ENCODE results near the gene PPM1D. TPM values are rescaled to one million over a fixed set of nuclear protein-coding genes. Genes with fewer than 3 reads are reported as not detected.

Gene PPM1D
- polyA plus RNA-seq, 2 of the 4 experiments (the other 2 are of a cell fraction): 10.5 to 13.5 TPM

DNA sequence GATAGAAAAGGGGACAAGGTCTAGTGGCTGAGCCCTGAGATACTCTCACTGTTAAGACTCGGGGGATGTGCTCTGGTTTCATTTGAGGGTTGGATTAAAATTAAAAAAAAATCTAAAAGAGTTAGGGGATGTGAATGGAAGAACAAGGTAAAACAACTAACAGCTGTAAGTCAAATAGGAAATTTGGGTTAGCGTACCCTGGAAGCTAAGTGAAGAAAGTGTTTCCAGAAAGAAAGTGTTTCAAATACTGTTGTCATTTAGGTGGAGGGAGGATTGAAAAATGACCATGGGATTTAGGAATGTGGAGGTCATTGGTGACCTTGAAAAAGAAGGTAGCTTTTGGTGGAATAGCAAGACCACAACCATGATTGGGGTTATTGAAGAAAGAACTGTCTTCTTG, 37.7 kb downstream of the PPM1D start:
- no peak for TF ChIP-seq MAFK (IDR thresholded peaks at IDR 0.05; ENCODE audit: partially characterized antibody)
- TF ChIP-seq JUNB (IDR thresholded peaks at IDR 0.05): no peak
- no peak for TF ChIP-seq TFCP2L1 (CRISPR knock-in tag; IDR thresholded peaks at IDR 0.05)
- no peak for TF ChIP-seq NPAS2 (CRISPR knock-in tag; IDR thresholded peaks at IDR 0.05; ENCODE audit: borderline replicate concordance)
- no peak for TF ChIP-seq FOSL2 (IDR thresholded peaks at IDR 0.05)
- no peak for TF ChIP-seq FOSL2 (CRISPR knock-in tag; IDR thresholded peaks at IDR 0.05)
- TF ChIP-seq NFE2L2 (conservative IDR thresholded peaks at IDR 0.05; ENCODE audit: low read length): no peak
- TF ChIP-seq EHF (CRISPR knock-in tag; IDR thresholded peaks at IDR 0.05): no peak
- no peak for TF ChIP-seq KDM1A (IDR thresholded peaks at IDR 0.05; ENCODE audit: low read depth)
- no peak for TF ChIP-seq RCOR1 (IDR thresholded peaks at IDR 0.05; ENCODE audit: low read depth, low read length)
- no peak for TF ChIP-seq CEBPB (IDR thresholded peaks at IDR 0.05)
- no peak for TF ChIP-seq MAZ (IDR thresholded peaks at IDR 0.05; ENCODE audit: borderline replicate concordance, low read depth, low read length)
- TF ChIP-seq ZSCAN20 (CRISPR knock-in tag; IDR thresholded peaks at IDR 0.05): no peak
- no peak for TF ChIP-seq EP300 (IDR thresholded peaks at IDR 0.05)
- no peak for TF ChIP-seq POLR2AphosphoS2 (conservative IDR thresholded peaks at IDR 0.05; ENCODE audit: low read length)
- TF ChIP-seq, protein P1, sequence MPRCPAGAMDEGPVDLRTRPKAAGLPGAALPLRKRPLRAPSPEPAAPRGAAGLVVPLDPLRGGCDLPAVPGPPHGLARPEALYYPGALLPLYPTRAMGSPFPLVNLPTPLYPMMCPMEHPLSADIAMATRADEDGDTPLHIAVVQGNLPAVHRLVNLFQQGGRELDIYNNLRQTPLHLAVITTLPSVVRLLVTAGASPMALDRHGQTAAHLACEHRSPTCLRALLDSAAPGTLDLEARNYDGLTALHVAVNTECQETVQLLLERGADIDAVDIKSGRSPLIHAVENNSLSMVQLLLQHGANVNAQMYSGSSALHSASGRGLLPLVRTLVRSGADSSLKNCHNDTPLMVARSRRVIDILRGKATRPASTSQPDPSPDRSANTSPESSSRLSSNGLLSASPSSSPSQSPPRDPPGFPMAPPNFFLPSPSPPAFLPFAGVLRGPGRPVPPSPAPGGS (IDR thresholded peaks at IDR 0.05): no peak
- no peak for TF ChIP-seq ZC3H11A (IDR thresholded peaks at IDR 0.05)
- TF ChIP-seq PHF8 (IDR thresholded peaks at IDR 0.05; ENCODE audit: borderline replicate concordance, low read depth): no peak
- no peak for TF ChIP-seq CBX8 (IDR thresholded peaks at IDR 0.05)
- TF ChIP-seq SREBF2 (IDR thresholded peaks at IDR 0.05): no peak
- TF ChIP-seq EHMT2 (IDR thresholded peaks at IDR 0.05; ENCODE audit: low read depth): no peak
- H3K4me2 ChIP-seq: no peak overlapping the region
- no peaks in the 10 kb centered on the region for H3K9me3 ChIP-seq
- no peak for FAIRE-seq
- no peak overlapping the region for H3K27ac ChIP-seq
- no peak for ATAC-seq
- H3K4me3 ChIP-seq: no peak overlapping the region
- ChIA-PET CTCF (interaction anchor here (0.7 to 8.1 kb wide), 31 partner anchors 9 to 466 kb away, joined by 3 to 80 read pairs (median 9); partner anchors contain the start of genes APPBP2, CHCT1 and PPM1D), POLR2A (no interaction called here)
- peaks cover 10% of the 10 kb centered on the region for H3K4me1 ChIP-seq
- DNase-seq (ENCODE audit: low read depth in 1 of 2, low spot score in 1 of 2): no peak
- 91% methylated on average over 2 of the region's 2 CpGs for WGBS (ENCODE audit: missing lambda C conversion rate)

DNA sequence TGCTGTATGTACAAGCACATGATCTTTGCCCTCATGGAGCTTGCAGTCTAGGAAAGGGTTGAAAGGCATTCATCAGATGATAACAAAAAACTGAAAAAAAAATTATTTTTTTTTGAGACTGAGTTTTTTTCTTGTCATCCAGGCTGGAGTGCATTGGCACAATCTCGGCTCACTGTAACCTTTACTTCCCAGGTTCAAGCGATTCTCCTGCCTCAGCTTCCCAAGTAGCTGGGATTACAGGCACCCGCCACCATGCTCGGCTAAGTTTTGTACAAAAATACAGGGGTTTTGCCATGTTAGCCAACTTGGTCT, 39.0 kb downstream of the PPM1D start:
- Histone ChIP-seq H3K4me2 (no peak overlapping the region), H3K9me3 (no peaks in the 10 kb centered on the region), H3K27ac (no peak overlapping the region), H3K4me3 (no peak overlapping the region), H3K4me1 (peaks cover 10% of the 10 kb centered on the region)
- FAIRE-seq (no peak), DNase-seq (ENCODE audit: low read depth in 1 of 2, low spot score in 1 of 2) (no peak), ATAC-seq (no peak)
- CTCF ChIA-PET: interaction anchor here (0.6 to 8.1 kb wide), 45 partner anchors 10 to 1254 kb away, joined by 3 to 80 read pairs (median 4); partner anchors contain the start of genes APPBP2, CHCT1 and PPM1D
- TF ChIP-seq, protein P1 (IDR thresholded peaks at IDR 0.05): no peak
- TF ChIP-seq, protein P2, sequence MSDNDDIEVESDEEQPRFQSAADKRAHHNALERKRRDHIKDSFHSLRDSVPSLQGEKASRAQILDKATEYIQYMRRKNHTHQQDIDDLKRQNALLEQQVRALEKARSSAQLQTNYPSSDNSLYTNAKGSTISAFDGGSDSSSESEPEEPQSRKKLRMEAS (IDR thresholded peaks at IDR 0.05): no peak
- TF ChIP-seq FOXS1 (CRISPR knock-in tag; IDR thresholded peaks at IDR 0.05) (no peak), EHMT2 (IDR thresholded peaks at IDR 0.05; ENCODE audit: low read depth) (no peak), BHLHE40 (IDR thresholded peaks at IDR 0.05; ENCODE audit: low read depth, low read length) (no peak), JUN (IDR thresholded peaks at IDR 0.05) (no peak), MYC (IDR thresholded peaks at IDR 0.05; ENCODE audit: borderline replicate concordance, low read length) (no peak), PHF8 (IDR thresholded peaks at IDR 0.05; ENCODE audit: borderline replicate concordance, low read depth) (no peak)
- TF ChIP-seq, protein P3, sequence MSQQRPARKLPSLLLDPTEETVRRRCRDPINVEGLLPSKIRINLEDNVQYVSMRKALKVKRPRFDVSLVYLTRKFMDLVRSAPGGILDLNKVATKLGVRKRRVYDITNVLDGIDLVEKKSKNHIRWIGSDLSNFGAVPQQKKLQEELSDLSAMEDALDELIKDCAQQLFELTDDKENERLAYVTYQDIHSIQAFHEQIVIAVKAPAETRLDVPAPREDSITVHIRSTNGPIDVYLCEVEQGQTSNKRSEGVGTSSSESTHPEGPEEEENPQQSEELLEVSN (IDR thresholded peaks at IDR 0.05; ENCODE audit: borderline replicate concordance, low read depth): no peak
- WGBS (ENCODE audit: missing lambda C conversion rate): 68% methylated on average over 4 of the region's 4 CpGs
- POLR2A ChIA-PET: interaction anchor here (1.8 kb wide), 1 partner anchor 39 kb away, joined by 5 read pairs; the partner anchor contains the start of gene PPM1D

All from A549 (cell line).